Measurements from ENCODE around the gene MAGEB18. TPM values are rescaled to one million over a fixed set of nuclear protein-coding genes. Genes with fewer than 3 reads are reported as not detected.

Gene MAGEB18
- total RNA-seq, 1 donor from 2014 or later = not detected

- no peaks in the 10 kb centered on the region for H3K36me3 Mint-ChIP-seq
- H4K20me1 ChIP-seq (ENCODE audit: low read depth) = no peaks in the 10 kb centered on the region
- no peaks in the 10 kb centered on the region for H3K4me1 ChIP-seq
- H2AFZ ChIP-seq (replicated peaks) = no peak overlapping the region
- TF ChIP-seq CTCF (IDR thresholded peaks at IDR 0.05) (no peak), EZH2phosphoT487 (IDR thresholded peaks at IDR 0.05) (no peak), EZH2 (IDR thresholded peaks at IDR 0.05) (no peak)
- no peaks in the 10 kb centered on the region for H3F3A ChIP-seq (ENCODE audit: low read depth)
- H3K27me3 ChIP-seq = no peaks in the 10 kb centered on the region
- no peak overlapping the region for H3K9ac ChIP-seq
- H3K27ac Mint-ChIP-seq = no peak overlapping the region
- H3K36me3 ChIP-seq = no peaks in the 10 kb centered on the region
- H3K79me2 ChIP-seq (ENCODE audit: low read depth) = no peaks in the 10 kb centered on the region
- H3K4me1 Mint-ChIP-seq = no peaks in the 10 kb centered on the region
- H3K9me3 Mint-ChIP-seq = peaks cover 2% of the 10 kb centered on the region
- H3K4me2 ChIP-seq = no peak overlapping the region
- no peak overlapping the region for H3K4me3 Mint-ChIP-seq
- H3K27me3 Mint-ChIP-seq (ENCODE audit: insufficient read depth, low read depth) = peaks cover 4% of the 10 kb centered on the region
- H3K4me3 ChIP-seq = no peak overlapping the region
- no peak overlapping the region for H3K27ac ChIP-seq
- no peak for DNase-seq (ENCODE audit: low spot score)
- no peaks in the 10 kb centered on the region for H3K9me3 ChIP-seq (ENCODE audit: low read depth)
Observed at GRCh38 chrX:26146024-26146423, 7.9 kb downstream of the MAGEB18 start.

- Histone ChIP-seq H2AFZ (replicated peaks) (no peak within 1 kb of the TSS), H4K20me1 (ENCODE audit: low read depth) (no peaks in the 10 kb centered on the region), H3K36me3 (no peaks in the 10 kb centered on the region), H3K9me3 (ENCODE audit: low read depth) (no peaks in the 10 kb centered on the region), H3K4me1 (no peaks in the 10 kb centered on the region), H3K4me2 (no peak within 1 kb of the TSS), H3K4me3 (no peak within 1 kb of the TSS), H3K27ac (no peak within 1 kb of the TSS), H3K9ac (no peak within 1 kb of the TSS), H3K27me3 (no peaks in the 10 kb centered on the region), H3F3A (ENCODE audit: low read depth) (no peaks in the 10 kb centered on the region), H3K79me2 (ENCODE audit: low read depth) (no peaks in the 10 kb centered on the region)
- TF ChIP-seq EZH2 (IDR thresholded peaks at IDR 0.05) = no peak
- Mint-ChIP-seq H3K9me3 (peaks cover 14% of the 10 kb centered on the region), H3K4me3 (no peak within 1 kb of the TSS), H3K36me3 (no peaks in the 10 kb centered on the region), H3K27me3 (ENCODE audit: insufficient read depth, low read depth) (peaks cover 3% of the 10 kb centered on the region), H3K4me1 (no peaks in the 10 kb centered on the region), H3K27ac (no peak within 1 kb of the TSS)
- no peak for DNase-seq (ENCODE audit: low spot score)
Observed at GRCh38 chrX:26160301-26160700, 22.2 kb downstream of the MAGEB18 start, which contains the start of gene MAGEB6B. Gene MAGEB6B, plus strand, starts transcription at chrX:26160601. Its CDS starts 0 bp downstream, at chrX:26160601.

Other genes starting within 250 kb of the MAGEB18 start
- gene MAGEB6B, start 22.3 kb downstream of the MAGEB18 start, total RNA-seq (ENCODE audit: low replicate concordance) = not detected in 2 replicates
- gene MAGEB6, start 54.1 kb downstream of the MAGEB18 start, total RNA-seq (ENCODE audit: low replicate concordance) = not detected in 2 replicates
- gene MAGEB5, start 77.8 kb downstream of the MAGEB18 start, total RNA-seq (ENCODE audit: low replicate concordance) = not detected in 2 replicates